HG03045 (cell line): Measurements from ENCODE around the gene ZNF217.
"Not testable (repeated sequence)": the region's sequence is repeated elsewhere in the genome, so short reads cannot be mapped to it uniquely, and the experiment has no call there.

Experiments used
- ATAC-seq: cut with Tn5 transposase; IDR thresholded peaks from one replicate; pipeline ENCODE4 v1.9.1; 2021; ENCODE audit warnings: mild to moderate bottlenecking, moderate library complexity; ENCODE audit not compliant: unreplicated experiment

Gene ZNF217

DNA sequence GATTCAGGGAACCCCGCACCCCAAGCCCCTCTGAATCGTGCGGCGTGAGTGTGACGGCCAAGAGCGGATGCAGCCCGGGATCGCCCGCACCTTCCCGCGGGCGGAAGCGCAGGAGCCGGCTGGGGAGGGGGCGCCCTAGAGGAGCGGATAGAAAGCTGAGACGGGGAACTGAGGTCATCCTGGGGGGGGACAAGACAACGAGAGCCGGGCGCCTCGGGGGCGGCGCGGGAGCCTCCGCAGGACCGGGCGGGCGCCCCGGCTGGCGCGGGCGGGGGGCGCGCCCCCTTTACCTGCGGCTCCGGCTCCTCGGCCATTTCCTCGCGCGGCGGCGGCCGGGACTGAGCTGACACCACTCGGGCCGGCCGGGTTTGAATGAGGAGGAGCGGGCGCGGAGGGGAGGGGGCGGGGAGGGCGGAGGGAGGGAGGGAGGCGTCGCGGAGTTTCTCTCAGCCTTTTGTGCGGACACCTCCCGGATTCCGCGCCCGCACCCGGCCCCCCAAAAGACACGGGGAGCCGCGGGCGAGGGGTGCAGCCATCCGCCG is at the start of gene ZNF217:
Gene ZNF217 (minus strand): TSS at position 374 of the 542 bp plus-strand sequence. CDS start 11,013 bp downstream, outside the sequence.
- peak; percentile 26 for ATAC-seq

DNA sequence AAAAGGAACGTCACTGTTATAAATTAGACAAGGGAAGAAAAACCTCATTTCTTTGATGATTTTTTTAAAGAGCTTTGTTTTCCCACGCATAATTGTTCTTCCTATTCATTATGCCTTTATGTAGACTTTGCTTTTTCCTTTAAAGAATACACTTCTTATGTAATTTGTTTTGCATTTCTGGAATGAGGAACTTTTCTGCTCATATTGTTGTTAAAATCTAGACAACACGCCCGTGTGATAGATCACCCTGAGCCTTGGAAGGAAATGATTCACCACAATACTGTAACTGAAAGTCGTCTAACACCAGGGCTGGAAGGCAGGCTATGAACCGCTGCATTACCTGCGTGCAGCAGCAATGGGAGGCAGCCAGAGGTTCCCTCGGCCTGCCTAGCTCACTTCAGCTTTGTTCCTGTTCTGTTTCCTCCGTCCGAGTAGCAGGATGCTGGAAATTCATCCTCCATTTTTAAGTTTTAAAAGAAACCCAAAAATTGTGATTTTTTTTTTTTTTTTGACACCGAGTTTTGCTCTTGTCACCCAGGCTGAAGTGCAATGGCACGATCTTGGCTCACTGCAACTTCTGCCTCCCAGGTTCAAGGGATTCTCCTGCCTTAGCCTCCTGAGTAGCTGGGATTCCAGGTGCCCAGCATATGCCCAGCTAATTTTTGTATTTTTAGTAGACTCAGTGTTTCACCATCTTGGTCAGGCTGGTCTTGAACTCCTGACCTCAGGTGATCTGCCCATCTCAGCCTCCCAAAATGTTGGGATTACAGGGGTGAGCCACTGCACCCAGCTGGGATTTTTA is 49.6 kb upstream of the ZNF217 start:
- peak; percentile 93 for ATAC-seq

DNA sequence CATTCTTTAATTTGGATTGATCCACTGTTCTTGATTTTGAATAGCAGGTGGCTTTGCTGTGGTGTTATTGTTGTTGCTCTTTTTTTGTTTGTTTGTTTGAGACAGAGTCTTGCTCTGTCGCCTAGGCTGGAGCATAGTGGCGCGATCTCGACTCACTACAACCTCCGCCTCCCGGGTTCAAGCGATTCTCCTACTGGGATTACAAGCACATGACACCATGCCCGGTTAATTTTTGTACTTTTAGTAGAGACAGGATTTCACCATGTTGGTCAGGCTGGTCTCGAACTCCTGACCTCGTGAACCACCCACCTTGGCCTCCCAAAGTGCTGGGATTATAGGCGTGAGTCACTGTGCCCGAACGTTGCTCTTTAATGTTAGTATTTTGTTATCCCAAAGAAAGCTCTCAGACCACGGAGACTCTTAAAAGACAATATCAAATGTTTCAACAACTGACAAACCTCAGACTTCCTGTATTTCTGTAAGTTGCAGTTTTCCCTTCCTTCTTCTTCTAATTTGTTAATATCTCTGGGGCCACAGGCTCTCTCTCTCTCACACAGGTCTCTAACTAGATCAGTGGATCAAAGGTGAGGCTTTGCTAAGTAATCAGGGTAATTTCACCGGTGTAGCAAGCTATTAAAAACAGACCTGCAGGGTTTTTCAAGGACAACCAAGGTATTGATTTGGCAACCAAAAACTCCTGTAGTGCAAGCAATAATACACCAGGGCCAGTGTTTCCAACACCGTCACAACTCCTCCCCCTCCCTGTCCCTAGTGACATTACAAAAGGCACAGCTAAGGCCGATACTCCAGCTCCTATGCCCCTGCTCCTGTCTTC is 48.8 kb upstream of the ZNF217 start:
- peak; percentile 40 for ATAC-seq

DNA sequence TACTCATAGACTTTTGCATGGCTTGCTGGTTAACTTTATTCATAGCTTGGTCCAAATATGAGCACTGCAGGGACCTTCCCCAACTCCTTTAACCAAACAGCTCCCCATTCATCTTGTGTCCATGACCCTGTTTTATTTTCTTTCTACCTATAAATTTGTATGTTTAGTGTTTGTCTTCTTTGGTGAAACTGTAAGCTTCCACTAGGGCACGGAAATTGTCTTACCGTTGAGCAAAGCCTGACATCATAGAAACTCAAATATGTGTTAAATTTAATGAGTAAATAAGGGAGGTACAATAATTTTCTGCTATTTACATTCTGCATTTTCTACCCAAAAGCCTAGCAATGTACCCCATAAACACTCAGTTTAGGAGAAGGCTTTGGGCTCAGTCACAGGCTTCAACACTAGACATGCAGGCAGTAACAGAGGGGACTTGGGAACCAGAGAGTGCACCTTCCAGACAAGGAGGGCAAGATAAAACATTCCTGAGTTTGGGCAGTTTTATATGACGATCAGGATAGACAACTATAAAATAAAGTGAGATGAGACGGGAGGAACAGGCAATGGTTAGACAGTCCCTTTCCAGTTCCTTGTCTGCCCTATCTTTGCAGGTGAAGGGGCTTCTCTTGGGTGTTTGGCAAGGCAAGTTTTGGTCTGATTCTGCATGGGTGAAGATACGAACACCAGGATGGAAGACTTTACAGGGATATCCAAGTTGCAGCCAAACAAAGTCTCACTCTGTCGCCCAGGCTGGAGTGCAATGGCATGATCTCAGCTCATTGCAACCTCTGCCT is 46.2 kb upstream of the ZNF217 start:
- ATAC-seq, result no peak

DNA sequence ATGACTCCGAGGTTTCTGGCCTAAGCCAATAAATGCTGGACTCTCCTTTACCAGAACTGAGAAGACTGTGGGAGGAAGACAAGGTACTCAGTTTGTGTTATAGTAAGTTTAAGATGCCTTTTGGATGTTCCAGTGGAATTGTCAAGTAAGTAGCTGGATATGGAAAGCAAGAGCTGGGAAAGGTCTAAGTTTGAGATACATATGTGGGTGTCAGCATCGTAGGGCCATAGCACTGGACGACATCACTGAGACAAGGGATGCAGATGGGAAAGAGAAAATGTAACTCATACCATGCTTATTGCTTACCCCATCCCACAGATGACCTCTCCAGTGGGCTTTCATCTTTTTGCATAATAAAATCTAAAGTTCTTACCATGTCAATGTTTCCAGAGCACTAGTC is 45.5 kb upstream of the ZNF217 start:
- ATAC-seq, result no peak

DNA sequence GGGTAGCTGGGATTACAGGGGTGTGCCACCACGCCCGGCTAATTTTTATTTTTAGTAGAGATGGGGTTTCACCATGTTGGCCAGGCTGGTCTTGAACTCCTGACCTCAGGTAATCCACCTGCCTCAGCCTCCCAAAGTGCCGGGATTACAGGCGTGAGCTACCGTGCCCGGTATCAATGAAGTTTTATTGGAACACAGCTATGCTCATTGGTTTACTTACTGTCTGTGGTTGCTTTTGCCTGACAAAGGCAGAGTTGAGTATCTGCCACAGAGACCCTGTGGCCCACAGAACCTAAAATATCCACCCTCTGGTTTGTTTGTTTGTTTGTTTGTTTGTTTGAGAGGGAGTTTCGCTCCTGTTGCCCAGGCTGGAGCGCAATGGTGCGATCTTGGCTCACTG is 43.7 kb upstream of the ZNF217 start:
- not testable (repeated sequence) for ATAC-seq

DNA sequence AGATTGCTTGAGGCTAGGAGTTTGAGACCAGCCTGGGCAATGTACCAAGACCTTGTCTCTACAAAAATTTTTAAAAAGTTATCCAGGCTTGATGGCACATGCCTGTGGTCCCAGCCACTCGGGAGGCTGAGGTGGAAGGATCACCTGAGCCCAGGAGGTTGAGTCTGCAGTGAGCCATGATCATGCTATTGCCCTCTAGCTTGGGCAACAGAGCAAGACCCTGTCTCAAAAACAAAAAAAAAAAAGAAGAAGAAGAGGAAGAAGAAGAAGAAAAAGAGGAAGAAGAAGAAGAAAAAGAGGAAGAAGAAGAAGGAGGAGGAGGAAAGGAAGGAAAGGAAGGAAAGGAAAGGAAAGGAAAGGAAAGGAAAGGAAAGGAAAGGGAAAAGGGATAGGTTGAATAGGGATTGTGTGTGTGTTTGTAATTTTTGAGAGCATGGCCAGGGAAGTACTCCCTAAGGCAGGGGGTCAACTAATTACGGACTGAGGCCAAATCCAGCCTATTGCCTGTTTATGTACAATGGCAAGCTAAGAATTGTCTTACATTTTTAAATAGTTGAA is 43.0 kb upstream of the ZNF217 start:
- no peak for ATAC-seq

DNA sequence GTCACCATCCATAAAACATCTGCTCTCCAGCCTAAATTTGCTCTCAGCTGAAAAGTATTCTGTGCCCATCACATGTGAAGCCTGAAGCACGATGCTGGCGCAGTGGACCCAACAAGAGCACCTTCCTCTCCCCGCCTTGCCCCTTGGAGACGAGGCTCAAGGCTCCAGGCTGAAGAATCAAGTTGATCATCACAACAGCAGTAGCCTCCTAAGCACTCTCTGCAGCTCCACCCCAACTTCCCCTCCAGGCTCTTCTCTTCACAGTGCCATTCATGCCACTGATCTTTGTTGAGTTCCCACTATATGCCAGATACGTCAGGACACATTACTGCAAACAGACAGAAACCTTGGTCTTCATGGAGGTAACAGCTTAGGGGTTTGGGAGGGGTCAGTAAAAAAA is 41.6 kb upstream of the ZNF217 start:
- ATAC-seq, result no peak

DNA sequence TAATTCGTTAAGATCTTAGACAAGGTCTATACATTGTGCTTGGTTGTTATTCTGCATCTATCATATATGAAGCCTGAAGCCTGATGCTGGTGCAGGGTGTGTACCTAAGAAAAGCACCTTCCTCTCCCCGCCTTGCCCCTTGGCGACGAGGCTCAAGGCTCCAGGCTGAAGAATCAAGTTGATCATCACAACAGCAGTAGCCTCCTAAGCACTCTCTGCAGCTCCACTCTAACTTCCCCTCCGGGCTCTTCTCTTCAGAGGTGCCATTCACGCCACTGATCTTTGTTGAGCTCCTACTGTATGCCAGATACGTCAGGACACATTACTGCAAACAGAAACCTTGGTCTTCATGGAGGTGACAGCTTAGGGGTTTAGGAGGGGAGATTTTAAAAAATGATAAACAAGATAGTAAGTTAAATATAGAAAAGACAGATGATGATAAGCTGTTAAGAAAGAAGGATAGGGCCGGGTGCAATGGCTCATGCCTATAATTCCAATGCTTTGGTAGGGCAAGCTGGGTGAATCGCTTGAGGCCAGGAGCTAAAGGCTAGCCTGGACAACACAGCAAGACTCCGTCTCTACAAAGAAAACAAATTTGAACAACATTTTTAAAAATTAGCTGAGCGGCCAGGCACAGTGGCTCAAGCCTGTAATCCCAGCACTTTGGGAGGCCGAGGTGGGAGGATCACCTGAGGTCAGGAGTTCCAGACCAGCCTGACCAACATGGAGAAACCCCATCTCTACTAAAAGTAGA is 38.4 kb upstream of the ZNF217 start:
- ATAC-seq, result no peak

DNA sequence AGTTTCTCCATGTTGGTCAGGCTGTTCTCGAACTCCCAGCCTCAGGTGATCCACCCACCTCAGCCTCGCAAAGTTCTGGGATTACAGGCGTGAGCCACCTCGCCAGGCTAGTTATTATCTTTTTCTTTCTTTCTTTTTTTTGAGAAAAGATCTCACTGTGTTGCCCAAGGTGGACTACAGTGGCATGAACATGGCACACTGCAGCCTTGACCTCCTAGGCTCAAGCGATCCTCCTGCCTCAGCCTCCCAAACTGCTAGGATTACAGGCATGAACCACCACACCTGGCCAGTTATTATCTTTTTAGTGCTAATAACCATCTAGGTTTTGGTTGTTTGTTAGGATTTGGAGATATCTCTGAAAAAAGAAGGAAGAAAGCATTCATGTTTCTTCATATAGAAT is 35.8 kb upstream of the ZNF217 start:
- ATAC-seq, result no peak

DNA sequence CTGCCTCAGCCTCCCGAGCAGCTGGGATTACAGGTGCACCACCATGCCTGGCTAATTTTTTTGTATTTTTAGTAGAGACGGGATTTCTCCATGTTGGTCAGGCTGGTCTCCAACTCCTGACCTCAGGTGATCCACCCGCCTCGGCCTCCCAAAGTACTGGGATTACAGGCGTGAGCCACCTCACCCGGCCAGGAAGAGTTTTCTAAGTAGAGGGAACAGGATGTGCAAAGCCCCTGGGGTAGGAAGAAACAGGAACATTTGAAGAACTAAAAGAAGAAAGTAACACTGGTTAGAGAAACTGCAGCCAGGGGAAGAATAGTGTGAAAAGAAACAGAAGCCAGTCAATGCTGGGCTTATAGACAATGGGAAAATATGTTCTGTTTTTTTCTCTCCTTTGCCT is 35.1 kb upstream of the ZNF217 start:
- not testable (repeated sequence) for ATAC-seq

DNA sequence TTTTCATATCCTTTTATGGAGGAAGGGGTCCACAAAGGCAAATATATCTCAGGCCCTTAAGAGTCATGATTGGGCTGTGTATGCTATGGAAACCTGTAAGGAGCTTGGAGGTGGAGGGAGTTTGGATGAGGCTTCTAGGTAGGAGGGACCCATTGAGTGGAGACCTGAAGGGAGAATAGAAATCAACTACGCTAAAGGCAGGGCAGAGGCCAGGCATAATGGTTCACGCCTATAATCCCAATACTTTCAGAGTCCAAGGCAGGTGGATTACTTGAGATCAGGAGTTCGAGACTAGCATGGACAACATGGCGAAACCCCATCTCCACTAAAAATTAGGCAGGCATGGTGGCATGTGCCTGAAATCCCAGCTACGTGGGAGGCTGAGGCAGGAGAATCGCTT is 34.4 kb upstream of the ZNF217 start:
- no peak for ATAC-seq

DNA sequence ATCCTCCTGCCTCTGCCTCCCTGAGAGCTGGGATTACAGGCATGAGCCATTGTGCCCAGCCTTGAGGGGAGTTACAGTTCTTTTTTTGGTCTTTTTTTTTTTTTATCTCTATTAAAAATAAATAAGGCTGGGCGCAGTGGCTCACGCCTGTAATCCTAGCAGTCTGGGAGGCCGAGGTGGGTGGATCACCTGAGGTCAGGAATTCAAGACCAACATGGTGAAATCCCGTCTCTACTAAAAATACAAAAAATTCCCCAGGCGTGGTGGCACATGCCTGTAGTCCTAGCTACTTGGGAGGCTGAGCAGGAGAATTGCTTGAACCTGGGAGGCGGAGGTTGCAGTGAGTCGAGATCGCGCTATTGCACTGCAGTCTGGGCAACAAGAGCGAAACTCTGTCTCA is 33.4 kb upstream of the ZNF217 start:
- not testable (repeated sequence) for ATAC-seq

DNA sequence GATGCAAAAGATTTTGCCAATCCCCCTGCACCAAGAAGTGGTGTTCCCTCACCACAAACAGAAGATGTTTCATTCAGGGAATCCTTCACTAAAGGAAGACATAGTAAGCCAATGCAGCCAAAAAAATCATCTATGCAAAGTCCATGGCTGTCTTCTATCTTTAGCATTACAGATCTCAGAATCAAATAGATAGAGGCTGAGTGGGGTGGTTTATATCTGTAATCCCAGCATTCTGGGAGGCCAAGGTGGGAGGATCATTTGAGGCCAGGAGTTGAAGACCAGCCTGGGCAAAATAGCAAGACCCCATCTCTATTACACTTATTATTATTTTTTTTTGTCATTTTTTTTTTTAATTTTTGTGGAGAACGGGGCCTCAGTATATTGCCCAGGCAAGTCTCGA is 32.9 kb upstream of the ZNF217 start:
- ATAC-seq, result no peak

DNA sequence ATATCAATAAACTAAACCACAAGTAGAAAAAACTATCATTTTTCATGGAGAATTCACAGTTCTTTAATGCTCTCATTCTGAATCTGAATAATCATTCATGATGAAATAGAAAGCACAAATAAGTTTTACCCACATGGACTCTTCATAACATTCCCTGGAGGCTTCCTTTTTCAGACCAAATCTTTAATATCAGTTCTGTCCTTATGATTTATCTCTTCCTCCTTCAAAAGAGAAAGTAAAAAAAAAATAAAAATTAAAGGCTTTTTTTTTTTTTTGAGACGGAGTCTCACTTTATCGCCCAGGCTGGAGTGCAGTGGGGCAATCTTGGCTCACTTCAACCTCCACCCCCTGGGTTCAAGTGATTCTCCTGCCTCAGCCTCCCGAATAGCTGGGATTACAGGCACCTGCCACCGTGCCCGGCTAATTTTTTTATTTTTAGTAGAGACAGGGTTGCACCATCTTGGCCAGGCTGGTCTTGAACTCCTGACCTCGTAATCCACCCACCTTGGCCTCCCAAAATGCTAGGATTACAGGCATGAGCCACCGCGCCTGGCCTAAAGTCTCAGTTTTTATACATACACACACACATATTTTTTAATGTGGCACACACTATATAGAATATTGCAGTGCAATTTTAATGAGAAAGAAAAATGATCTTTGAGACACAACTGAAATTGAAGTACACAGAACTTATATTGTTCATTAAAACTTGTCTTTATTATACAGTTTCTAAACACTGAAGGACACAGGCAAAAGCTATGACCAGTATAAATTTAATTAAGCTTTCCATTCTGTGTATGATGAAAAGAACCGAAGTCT is 31.9 kb upstream of the ZNF217 start:
- ATAC-seq, result no peak

DNA sequence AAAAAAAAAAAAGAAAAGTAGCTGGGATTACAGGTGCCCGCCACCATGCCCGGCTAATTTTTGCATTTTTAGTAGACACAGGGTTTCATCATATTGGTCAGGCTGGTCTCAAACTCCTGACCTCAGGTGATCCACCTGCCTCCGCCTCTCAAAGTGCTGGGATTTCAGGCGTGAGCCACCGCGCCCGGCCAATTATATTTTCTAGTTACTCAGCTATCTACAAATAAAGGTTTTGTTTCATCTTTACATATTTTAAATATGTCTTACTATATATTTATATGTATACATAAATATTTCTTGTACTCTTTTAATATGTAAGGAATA is 31.2 kb upstream of the ZNF217 start:
- ATAC-seq, result not testable (repeated sequence)

DNA sequence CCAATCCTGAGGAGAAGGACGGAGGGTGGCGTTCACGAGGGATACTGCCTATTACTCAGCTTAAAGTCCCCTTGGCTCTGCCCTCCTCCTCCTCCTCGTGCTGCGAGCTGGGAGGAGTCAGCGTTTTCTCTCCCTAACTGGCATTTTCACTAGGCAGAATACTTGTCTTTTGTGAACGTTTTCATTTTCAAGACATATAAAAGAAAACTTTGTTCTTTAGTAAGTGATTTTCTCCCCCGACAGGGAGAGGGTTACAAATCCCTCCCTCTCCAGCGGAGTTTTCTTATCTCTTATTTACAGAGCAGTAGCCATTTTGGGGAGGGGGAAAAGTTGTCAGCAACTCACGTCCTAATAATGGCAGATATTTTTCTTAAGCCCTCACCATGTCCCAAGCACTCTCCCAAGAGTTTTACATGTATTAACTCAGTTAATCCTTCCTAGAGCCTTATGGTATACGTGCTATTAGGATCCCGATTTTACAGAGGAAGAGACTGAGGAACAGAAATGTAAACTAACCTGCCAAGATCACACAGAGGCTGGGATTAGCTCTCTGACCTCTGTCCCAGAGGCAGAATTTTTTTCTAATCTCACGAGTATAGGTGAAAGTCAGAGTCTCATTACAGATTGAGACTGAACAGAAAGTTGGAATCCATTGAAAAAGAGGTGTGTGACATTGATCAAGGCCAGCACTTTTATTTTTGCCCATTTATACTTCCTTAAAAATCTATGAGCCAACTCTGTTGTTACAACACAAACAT is 30.0 kb upstream of the ZNF217 start:
- no peak for ATAC-seq

DNA sequence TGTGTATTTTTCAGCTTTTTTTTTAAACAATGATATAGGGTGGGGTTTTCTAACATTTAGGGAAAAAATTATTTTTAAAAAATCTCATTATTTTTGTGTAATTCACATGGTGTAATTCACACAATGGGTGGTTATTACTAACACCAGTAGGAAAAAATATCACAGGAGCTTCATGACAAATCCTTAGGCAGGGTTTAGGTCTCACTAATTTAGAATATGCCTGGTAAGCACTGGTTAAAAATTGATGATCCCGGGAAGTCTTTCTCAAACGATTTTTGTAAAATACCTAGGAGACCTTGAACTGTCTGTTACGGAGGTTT is 29.5 kb upstream of the ZNF217 start:
- ATAC-seq, result no peak
